Measurements from ENCODE around the gene LCE3A. TPM values are rescaled to one million over a fixed set of nuclear protein-coding genes. Genes with fewer than 3 reads are reported as not detected.

The LCE3A gene
- total RNA-seq, 2 donors from 2014 or later = not detected

GRCh38 chr1:152654110-152654509 is 31.2 kb upstream of the LCE3A start:
- Mint-ChIP-seq H3K4me1 (no peaks in the 10 kb centered on the region), H3K4me3 (no peak overlapping the region), H3K27me3 (ENCODE audit: insufficient read depth) (no peaks in the 10 kb centered on the region), H3K27ac (no peak overlapping the region), H3K9me3 (peaks cover 86% of the 10 kb centered on the region), H3K36me3 (ENCODE audit: low read depth) (no peaks in the 10 kb centered on the region)
- TF ChIP-seq CTCF (conservative IDR thresholded peaks at IDR 0.05) = peak; percentile 69
- DNase-seq = peak; percentile 83
- Histone ChIP-seq H3K9me3 (ENCODE audit: control insufficient read depth, low read length) (peaks cover 88% of the 10 kb centered on the region), H3K4me3 (ENCODE audit: low read length) (no peak overlapping the region), H3K9ac (ENCODE audit: extremely low read depth, low read length, poor library complexity, severe bottlenecking) (no peak overlapping the region), H3K36me3 (ENCODE audit: control insufficient read depth, insufficient read depth, low read length) (no peaks in the 10 kb centered on the region), H3K4me1 (ENCODE audit: control insufficient read depth, insufficient read depth, low read length) (no peaks in the 10 kb centered on the region), H3K27me3 (ENCODE audit: control insufficient read depth, insufficient read depth, low read length, poor library complexity, severe bottlenecking) (no peaks in the 10 kb centered on the region), H3K27ac (ENCODE audit: low read depth, low read length) (no peak overlapping the region)
- WGBS, 2 experiments (ENCODE audit: insufficient coverage in 1 of 2, insufficient read length in 1 of 2) = 45 to 60% methylated on average over 1 to 10 of the region's 10 CpGs

- DNase-seq = no peak
- Mint-ChIP-seq H3K27ac (no peak overlapping the region), H3K4me3 (no peak overlapping the region), H3K36me3 (ENCODE audit: low read depth) (no peaks in the 10 kb centered on the region), H3K9me3 (peaks cover 93% of the 10 kb centered on the region), H3K4me1 (no peaks in the 10 kb centered on the region), H3K27me3 (ENCODE audit: insufficient read depth) (no peaks in the 10 kb centered on the region)
- Histone ChIP-seq H3K27me3 (ENCODE audit: control insufficient read depth, insufficient read depth, low read length, poor library complexity, severe bottlenecking) (no peaks in the 10 kb centered on the region), H3K4me1 (ENCODE audit: control insufficient read depth, insufficient read depth, low read length) (no peaks in the 10 kb centered on the region), H3K9me3 (ENCODE audit: control insufficient read depth, low read length) (peaks cover 84% of the 10 kb centered on the region), H3K36me3 (ENCODE audit: control insufficient read depth, insufficient read depth, low read length) (no peaks in the 10 kb centered on the region), H3K4me3 (ENCODE audit: low read length) (no peak overlapping the region), H3K9ac (ENCODE audit: extremely low read depth, low read length, poor library complexity, severe bottlenecking) (no peak overlapping the region), H3K27ac (ENCODE audit: low read depth, low read length) (no peak overlapping the region)
- TF ChIP-seq CTCF (conservative IDR thresholded peaks at IDR 0.05) = no peak
These were observed 23.8 kb upstream of the LCE3A start for GRCh38 chr1:152646656-152647055.

- Histone ChIP-seq H3K9me3 (ENCODE audit: control insufficient read depth, low read length) (peaks cover 84% of the 10 kb centered on the region), H3K4me3 (ENCODE audit: low read length) (no peak overlapping the region), H3K4me1 (ENCODE audit: control insufficient read depth, insufficient read depth, low read length) (no peaks in the 10 kb centered on the region), H3K36me3 (ENCODE audit: control insufficient read depth, insufficient read depth, low read length) (no peaks in the 10 kb centered on the region), H3K27ac (ENCODE audit: low read depth, low read length) (no peak overlapping the region), H3K27me3 (ENCODE audit: control insufficient read depth, insufficient read depth, low read length, poor library complexity, severe bottlenecking) (no peaks in the 10 kb centered on the region), H3K9ac (ENCODE audit: extremely low read depth, low read length, poor library complexity, severe bottlenecking) (no peak overlapping the region)
- Mint-ChIP-seq H3K27me3 (ENCODE audit: insufficient read depth) (no peaks in the 10 kb centered on the region), H3K4me3 (no peak overlapping the region), H3K36me3 (ENCODE audit: low read depth) (no peaks in the 10 kb centered on the region), H3K27ac (no peak overlapping the region), H3K4me1 (no peaks in the 10 kb centered on the region), H3K9me3 (peaks cover 93% of the 10 kb centered on the region)
- WGBS, 2 experiments (ENCODE audit: insufficient coverage in 1 of 2, insufficient read length in 1 of 2) = 72 to 90% methylated on average over 2 to 3 of the region's 3 CpGs
- no peak for TF ChIP-seq CTCF (conservative IDR thresholded peaks at IDR 0.05)
- DNase-seq = no peak
These were observed 22.2 kb upstream of the LCE3A start for GRCh38 chr1:152645146-152645545.
